ENCODE results near the gene MDM2. TPM values are rescaled to one million over a fixed set of nuclear protein-coding genes. Genes with fewer than 3 reads are reported as not detected.
A peak's percentile ranks its signal among the peaks of the same experiment; 100 is the strongest.

The MDM2 gene
- total and polyA plus RNA-seq, 2 experiments from 2014 or later: 23.7 to 70.3 TPM

DNA sequence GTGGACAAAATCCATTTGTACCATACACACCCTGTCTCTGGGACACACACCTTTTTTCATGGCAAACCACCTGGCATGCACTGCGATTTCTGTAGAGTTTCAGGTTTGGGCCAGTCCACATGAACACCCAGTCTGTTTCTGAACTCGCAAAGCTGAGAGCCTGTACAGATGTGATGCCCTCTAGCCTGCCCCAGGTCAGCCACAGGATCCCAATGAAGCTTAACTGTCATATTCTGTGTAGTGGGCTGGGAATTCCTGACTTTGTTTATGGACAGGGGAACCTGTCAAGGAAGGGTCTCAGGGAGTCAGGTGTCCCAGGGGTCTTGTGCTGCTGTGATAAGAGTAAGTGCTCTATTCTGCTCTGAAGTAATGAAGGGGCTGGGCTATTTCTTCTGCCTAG is 85.2 kb downstream of the MDM2 start:
- no peaks in the 10 kb centered on the region for H3K9me3 ChIP-seq (ENCODE audit: low read depth)
- TF ChIP-seq, protein P1, sequence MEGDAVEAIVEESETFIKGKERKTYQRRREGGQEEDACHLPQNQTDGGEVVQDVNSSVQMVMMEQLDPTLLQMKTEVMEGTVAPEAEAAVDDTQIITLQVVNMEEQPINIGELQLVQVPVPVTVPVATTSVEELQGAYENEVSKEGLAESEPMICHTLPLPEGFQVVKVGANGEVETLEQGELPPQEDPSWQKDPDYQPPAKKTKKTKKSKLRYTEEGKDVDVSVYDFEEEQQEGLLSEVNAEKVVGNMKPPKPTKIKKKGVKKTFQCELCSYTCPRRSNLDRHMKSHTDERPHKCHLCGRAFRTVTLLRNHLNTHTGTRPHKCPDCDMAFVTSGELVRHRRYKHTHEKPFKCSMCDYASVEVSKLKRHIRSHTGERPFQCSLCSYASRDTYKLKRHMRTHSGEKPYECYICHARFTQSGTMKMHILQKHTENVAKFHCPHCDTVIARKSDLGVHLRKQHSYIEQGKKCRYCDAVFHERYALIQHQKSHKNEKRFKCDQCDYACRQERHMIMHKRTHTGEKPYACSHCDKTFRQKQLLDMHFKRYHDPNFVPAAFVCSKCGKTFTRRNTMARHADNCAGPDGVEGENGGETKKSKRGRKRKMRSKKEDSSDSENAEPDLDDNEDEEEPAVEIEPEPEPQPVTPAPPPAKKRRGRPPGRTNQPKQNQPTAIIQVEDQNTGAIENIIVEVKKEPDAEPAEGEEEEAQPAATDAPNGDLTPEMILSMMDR (IDR thresholded peaks at IDR 0.05; ENCODE audit: low read depth, low read length): no peak
- DNase-seq (ENCODE audit: low read depth in 1 of 2, low spot score in 1 of 2): no peak
- H3K36me3 ChIP-seq: no peaks in the 10 kb centered on the region
- H3K4me3 ChIP-seq: no peak overlapping the region
- peaks cover 8% of the 10 kb centered on the region for H3K4me1 ChIP-seq (ENCODE audit: low read depth)
- H3K27ac ChIP-seq: no peak overlapping the region
- no peaks in the 10 kb centered on the region for H3K27me3 ChIP-seq

DNA sequence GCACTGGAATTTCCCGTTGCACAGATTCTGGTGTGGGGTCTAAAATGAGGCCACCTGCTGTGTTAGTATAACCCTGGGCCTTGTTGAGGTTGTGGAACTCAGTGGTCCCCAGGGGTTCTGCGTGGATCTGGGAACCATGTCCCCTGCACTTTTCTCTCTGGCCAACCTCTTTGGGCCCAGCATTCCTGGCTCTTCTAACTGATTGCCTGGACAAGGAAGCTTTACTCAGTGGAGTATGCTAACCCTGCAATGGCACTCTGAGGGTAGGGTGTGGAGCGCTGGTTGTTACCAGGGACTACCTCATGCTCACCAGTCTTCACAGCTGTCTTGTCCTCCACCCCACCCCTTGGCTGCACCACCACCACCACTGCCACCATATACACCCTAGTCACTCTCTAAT is 85.8 kb downstream of the MDM2 start:
- TF ChIP-seq, protein P1 (IDR thresholded peaks at IDR 0.05; ENCODE audit: low read depth, low read length): no peak

DNA sequence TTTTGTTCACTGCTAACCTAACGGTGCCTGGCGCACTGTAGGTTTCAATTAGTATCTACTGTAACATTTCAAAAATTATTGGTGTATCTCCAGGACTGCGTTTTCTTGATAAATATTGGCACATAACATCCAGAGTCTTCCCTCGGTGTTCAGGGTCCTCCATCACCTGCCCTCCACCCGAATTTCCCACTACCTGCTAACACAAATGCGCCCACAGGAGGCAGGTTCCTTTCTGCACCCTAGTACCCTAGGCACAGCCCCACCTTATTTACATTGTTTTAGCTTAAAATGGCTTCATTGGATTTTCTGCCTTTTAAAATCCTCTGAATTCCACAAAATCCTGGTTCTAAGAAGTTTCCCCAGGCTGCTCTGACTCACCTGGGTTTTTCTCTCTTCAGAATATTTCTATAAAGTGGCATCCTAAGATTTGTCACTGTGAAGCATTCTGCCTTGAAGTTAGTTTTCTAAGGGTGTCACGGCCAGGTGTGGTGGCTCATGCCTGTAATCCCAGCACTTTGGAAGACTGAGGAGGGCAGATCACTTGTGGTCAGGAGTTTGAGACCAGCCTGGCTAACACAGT is 86.4 kb downstream of the MDM2 start:
- H3K27ac ChIP-seq: no peak overlapping the region
- no peaks in the 10 kb centered on the region for H3K27me3 ChIP-seq
- no peak overlapping the region for H3K4me3 ChIP-seq
- TF ChIP-seq, protein P1 (IDR thresholded peaks at IDR 0.05; ENCODE audit: low read depth, low read length): no peak
- H3K4me1 ChIP-seq (ENCODE audit: low read depth): no peaks in the 10 kb centered on the region
- DNase-seq (ENCODE audit: low read depth in 1 of 2, low spot score in 1 of 2): no peak
- no peaks in the 10 kb centered on the region for H3K36me3 ChIP-seq
- H3K9me3 ChIP-seq (ENCODE audit: low read depth): no peaks in the 10 kb centered on the region

More for the DNA sequence above, 85.8 kb downstream of the MDM2 start:
- Histone ChIP-seq H3K36me3 (no peaks in the 10 kb centered on the region), H3K27ac (no peak overlapping the region), H3K4me1 (ENCODE audit: low read depth) (peaks cover 2% of the 10 kb centered on the region), H3K27me3 (no peaks in the 10 kb centered on the region), H3K9me3 (ENCODE audit: low read depth) (no peaks in the 10 kb centered on the region), H3K4me3 (no peak overlapping the region)
- no peak for DNase-seq (ENCODE audit: low read depth in 1 of 2, low spot score in 1 of 2)

DNA sequence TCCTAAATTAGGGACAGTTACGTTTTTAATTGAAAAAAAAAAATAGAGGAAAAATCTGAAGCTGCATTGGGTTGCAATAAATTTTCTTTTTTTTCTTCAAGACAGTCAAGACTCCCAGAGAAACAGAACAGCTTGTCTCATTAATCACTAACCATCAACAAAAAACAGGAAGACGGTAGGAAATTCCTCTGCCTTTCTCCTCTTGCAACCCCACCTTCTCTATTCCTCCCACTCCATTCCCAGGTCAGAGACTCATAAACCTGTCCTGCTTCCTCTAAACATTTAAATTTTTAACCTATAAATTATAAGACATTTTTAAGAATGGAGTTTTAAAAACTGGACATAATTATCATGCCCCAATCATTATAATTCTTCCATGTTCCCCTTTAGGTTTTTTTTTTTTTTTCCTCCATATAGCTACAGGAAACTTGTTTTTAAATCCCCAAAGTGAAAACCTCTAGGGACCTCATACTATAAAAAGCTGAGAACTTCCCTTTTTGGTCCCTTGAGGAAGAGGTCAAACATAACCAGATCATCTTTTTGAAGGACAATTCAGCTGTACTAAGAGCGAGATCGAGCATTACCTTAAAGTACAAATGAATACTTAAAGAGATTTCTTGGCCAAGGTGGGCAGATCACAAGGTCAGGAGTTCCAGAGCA is 89.0 kb downstream of the MDM2 start:
- TF ChIP-seq, protein P1 (IDR thresholded peaks at IDR 0.05; ENCODE audit: low read depth, low read length): no peak
- peak in 1 of 2 donors; percentile 30 for DNase-seq (ENCODE audit: low read depth in 1 of 2, low spot score in 1 of 2)
- Histone ChIP-seq H3K4me3 (no peak overlapping the region), H3K27ac (no peak overlapping the region), H3K4me1 (ENCODE audit: low read depth) (no peaks in the 10 kb centered on the region), H3K27me3 (no peaks in the 10 kb centered on the region), H3K36me3 (no peaks in the 10 kb centered on the region), H3K9me3 (ENCODE audit: low read depth) (no peaks in the 10 kb centered on the region)

DNA sequence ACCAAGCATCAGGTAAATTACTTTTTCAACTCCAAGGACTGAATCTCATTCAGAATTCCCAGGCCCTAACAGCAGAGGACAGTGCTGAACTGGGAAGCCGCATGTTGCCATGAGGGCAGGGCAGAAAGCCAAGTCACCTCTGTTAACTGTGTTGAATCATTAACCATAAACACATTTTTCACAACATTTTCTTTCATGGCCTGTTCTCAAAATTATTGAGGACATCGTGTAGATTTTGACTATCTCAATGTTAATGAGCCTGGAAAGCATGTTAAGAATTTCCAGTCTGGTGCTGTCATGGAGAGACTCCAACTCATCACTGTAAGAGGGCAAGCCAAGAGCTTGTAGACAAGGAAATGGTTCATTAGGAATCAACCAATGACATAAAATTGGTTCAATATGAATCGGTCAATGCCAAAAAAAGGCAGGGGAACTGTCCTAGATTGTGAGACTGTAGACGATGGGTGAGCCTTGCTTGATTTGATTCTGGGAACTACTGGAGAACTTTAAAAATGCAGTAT is 91.3 kb downstream of the MDM2 start:
- TF ChIP-seq, protein P1 (IDR thresholded peaks at IDR 0.05; ENCODE audit: low read depth, low read length): peak; percentile 71

More for the DNA sequence above, 91.3 kb downstream of the MDM2 start:
- Histone ChIP-seq H3K4me1 (ENCODE audit: low read depth) (no peaks in the 10 kb centered on the region), H3K9me3 (ENCODE audit: low read depth) (no peaks in the 10 kb centered on the region), H3K27me3 (no peaks in the 10 kb centered on the region), H3K36me3 (no peaks in the 10 kb centered on the region), H3K4me3 (no peak overlapping the region), H3K27ac (no peak overlapping the region)
- DNase-seq (ENCODE audit: low read depth in 1 of 2, low spot score in 1 of 2): peak in 1 of 2 donors; percentile 92
